A549 (cell line): ENCODE results near the gene TBC1D10A. TPM values are rescaled to one million over a fixed set of nuclear protein-coding genes. Genes with fewer than 3 reads are reported as not detected.

Source experiments
- ATAC-seq, 2 experiments: fragments of 200-7000 bp in 1 of 2; fragments of >200 bp in 1 of 2; cut with Nextera tagmentation in 1 of 2; cut with Tn5 transposase in 1 of 2; 3 replicates each; pipeline versions ENCODE4 v1.8.0 to v1.9.1; 2018 to 2020; ENCODE audit warnings: mild to moderate bottlenecking in 1 of 2, moderate library complexity in 1 of 2
- CTCF ChIA-PET: fragments of 300-600 bp; sonication (Branson Sonifier 250); formaldehyde crosslinking; extraction: SDS; loops from one replicate; lab custom pipeline; 2021; ENCODE audit warnings: antibody characterized with exemption, inconsistent platforms; lab: Yijun Ruan, JAX
- POLR2A ChIA-PET: fragments of 350-600 bp; formaldehyde crosslinking; extraction: SDS; loops from one replicate; lab custom pipeline; 2021; ENCODE audit warnings: antibody characterized with exemption, inconsistent platforms; lab: Yijun Ruan, JAX
- DNase-seq, 2 experiments: peaks; one replicate each; pipeline versions ENCODE4 v3.0.0 to v3.0.0-alpha.2; 2011 to 2016; ENCODE audit warnings: low read depth in 1 of 2, low spot score in 1 of 2
- FAIRE-seq: peaks from 2 replicates; lab custom pipeline; 2011; peaks lifted over from hg19 to GRCh38; lab: Jason Lieb, UNC
- H3K27ac ChIP-seq, 2 experiments: fragments of >200 bp; sonication (Bioruptor Twin); formaldehyde crosslinking; 3 replicates each; pipeline ENCODE4 v1.5.1; 2016 to 2017
- H3K4me1 ChIP-seq: fragments of >200 bp; sonication (Bioruptor Twin); formaldehyde crosslinking; 3 replicates; pipeline ENCODE4 v1.6.1; 2016
- H3K4me2 ChIP-seq: fragments of >200 bp; sonication (Bioruptor Twin); formaldehyde crosslinking; 3 replicates; pipeline ENCODE4 v1.6.1; 2016
- H3K4me3 ChIP-seq: fragments of >200 bp; sonication (Bioruptor Twin); formaldehyde crosslinking; 3 replicates; pipeline ENCODE4 v1.5.1; 2016
- H3K9me3 ChIP-seq: fragments of >200 bp; sonication (Bioruptor Twin); formaldehyde crosslinking; 3 replicates; pipeline ENCODE4 v1.6.1; 2016
- BHLHE40 ChIP-seq: IDR thresholded peaks from 2 replicates; pipeline ENCODE4 v1.6.1; 2012; ENCODE audit warnings: low read depth, low read length, inconsistent platforms
- CHD2 ChIP-seq: fragments of 150-350 bp; IDR thresholded peaks from 2 replicates; pipeline ENCODE4 v1.6.1; 2014; ENCODE audit warnings: low read length; ENCODE audit not compliant: partially characterized antibody
- CTCF ChIP-seq: fragments of >200 bp; sonication (Bioruptor Twin); formaldehyde crosslinking; IDR thresholded peaks from 3 replicates; pipeline ENCODE4 v1.5.1; 2016
- EHMT2 ChIP-seq: fragments of 200-600 bp; sonication (generic); IDR thresholded peaks from 2 replicates; pipeline ENCODE4 v1.6.1; 2016; ENCODE audit warnings: antibody characterized with exemption, low read depth, mild to moderate bottlenecking, moderate library complexity
- EP300 ChIP-seq, 2 experiments: fragments of >200 bp; sonication (Bioruptor Twin); formaldehyde crosslinking; IDR thresholded peaks; 2 replicates in 1 of 2; 3 replicates in 1 of 2; pipeline ENCODE4 v1.6.1; 2016 to 2017
- ESRRA ChIP-seq: fragments of 150-350 bp; IDR thresholded peaks from 2 replicates; pipeline ENCODE4 v1.6.1; 2014; ENCODE audit warnings: mild to moderate bottlenecking, low read length, borderline replicate concordance
- FOSB ChIP-seq: fragments of 250-450 bp; sonication (Bioruptor Pico); IDR thresholded peaks from 2 replicates; pipeline ENCODE4 v1.5.0; 2020; ENCODE audit warnings: mild to moderate bottlenecking, moderate library complexity
- FOXS1 ChIP-seq: fragments of 250-450 bp; sonication (Bioruptor Pico); IDR thresholded peaks from 2 replicates; pipeline ENCODE4 v1.5.0; 2020; ENCODE audit warnings: mild to moderate bottlenecking, moderate library complexity
- GATA3 ChIP-seq: IDR thresholded peaks from 2 replicates; pipeline ENCODE4 v1.6.1; 2012; ENCODE audit warnings: borderline replicate concordance
- HEYL ChIP-seq: fragments of 250-450 bp; sonication (Bioruptor Pico); IDR thresholded peaks from 2 replicates; pipeline ENCODE4 v1.8.0; 2021; ENCODE audit warnings: mild to moderate bottlenecking, moderate library complexity
- HOXB13 ChIP-seq: fragments of 250-450 bp; sonication (Bioruptor Pico); IDR thresholded peaks from 2 replicates; pipeline ENCODE4 v1.5.0; 2020; ENCODE audit warnings: low read depth, mild to moderate bottlenecking, moderate library complexity
- HOXB5 ChIP-seq: fragments of 250-450 bp; sonication (Bioruptor Pico); IDR thresholded peaks from 2 replicates; pipeline ENCODE4 v1.5.0; 2020; ENCODE audit warnings: mild to moderate bottlenecking, moderate library complexity
- JUNB ChIP-seq: fragments of >200 bp; sonication (Bioruptor Twin); formaldehyde crosslinking; IDR thresholded peaks from 2 replicates; pipeline ENCODE4 v1.6.1; 2016
- KDM1A ChIP-seq: fragments of 200-600 bp; sonication (generic); IDR thresholded peaks from 2 replicates; pipeline ENCODE4 v1.6.1; 2016; ENCODE audit warnings: low read depth, mild to moderate bottlenecking
- MAFK ChIP-seq: fragments of 450-650 bp; IDR thresholded peaks from 2 replicates; pipeline ENCODE4 v1.6.1; 2014; ENCODE audit not compliant: partially characterized antibody
- MYC ChIP-seq: IDR thresholded peaks from 2 replicates; pipeline ENCODE4 v1.6.1; 2012; ENCODE audit warnings: mild to moderate bottlenecking, inconsistent platforms, low read length, improper control_type of control experiment, borderline replicate concordance
- NFE2L2 ChIP-seq: fragments of 150-350 bp; conservative IDR thresholded peaks from 2 replicates; pipeline ENCODE4 v1.6.1; 2014; ENCODE audit warnings: low read length
- NPAS2 ChIP-seq: fragments of 250-450 bp; sonication (Bioruptor Pico); IDR thresholded peaks from 2 replicates; pipeline ENCODE4 v1.8.0; 2022; ENCODE audit warnings: mild to moderate bottlenecking, moderate library complexity, borderline replicate concordance
- POLR2A ChIP-seq: IDR thresholded peaks from 2 replicates; pipeline ENCODE4 v1.6.1; 2012; ENCODE audit warnings: mild to moderate bottlenecking, low read length
- RFX5 ChIP-seq: fragments of 450-650 bp; IDR thresholded peaks from 2 replicates; pipeline ENCODE4 v1.7.1; 2014; ENCODE audit warnings: antibody characterized with exemption, mild to moderate bottlenecking, moderate library complexity
- TFCP2L1 ChIP-seq: fragments of 250-450 bp; sonication (Bioruptor Pico); IDR thresholded peaks from 2 replicates; pipeline ENCODE4 v1.5.0; 2021; ENCODE audit warnings: mild to moderate bottlenecking
- ZSCAN20 ChIP-seq: fragments of 250-450 bp; sonication (Bioruptor Pico); IDR thresholded peaks from 2 replicates; pipeline ENCODE4 v1.8.0; 2022; ENCODE audit warnings: mild to moderate bottlenecking, moderate library complexity
- WGBS: methylation state at CpG from one replicate; pipeline ENCODE4 v1.1.6; 2017; ENCODE audit errors: missing lambda C conversion rate; 5-methylcytosine and 5-hydroxymethylcytosine counted together
- polyA plus RNA-seq, 4 experiments: library from polyadenylated mRNA; depleted of rRNA in 3 of 4; stranded (reverse); fragments of >200 nt; fragmentation: RNase III in 1 of 4; extraction: RNeasy Plus Mini Kit Qiagen cat#74134 plus additional on column Dnase treatment in 1 of 4; gene quantifications; 2 replicates in 3 of 4; 3 replicates in 1 of 4; pipeline ENCODE4 v1.2.3, GENCODE V29; 2011 to 2017
- TF ChIP-seq, protein P1 (sequence below): IDR thresholded peaks from 2 replicates; pipeline ENCODE4 v1.6.1; 2012
- TF ChIP-seq, protein P2 (sequence below): IDR thresholded peaks from 2 replicates; pipeline ENCODE4 v1.6.1; 2012

The TBC1D10A gene
- polyA plus RNA-seq, 2 of the 4 experiments (the other 2 are of a cell fraction) = 5.8 to 6.8 TPM

DNA sequence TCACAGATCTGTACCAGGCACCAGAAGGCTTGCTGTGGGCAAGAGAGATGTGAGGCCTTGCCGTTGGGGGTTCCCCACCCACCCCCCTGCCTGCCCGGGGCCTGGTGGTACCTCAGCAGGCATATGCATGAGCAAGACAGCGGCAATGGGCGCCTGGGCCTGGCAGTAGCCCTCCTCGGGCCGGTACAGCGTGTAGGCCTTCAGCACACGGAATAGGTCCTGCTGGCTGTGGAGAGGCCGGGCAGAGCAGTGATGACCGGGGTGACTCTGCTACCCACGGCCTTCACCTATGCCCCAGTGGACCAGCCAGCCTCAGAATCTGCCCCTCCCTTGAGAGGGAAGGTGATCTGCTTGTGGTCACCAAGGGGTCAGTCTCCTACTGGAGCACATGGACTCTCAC, 31.9 kb downstream of the TBC1D10A start:
- no peak overlapping the region for H3K4me3 ChIP-seq
- H3K9me3 ChIP-seq = no peaks in the 10 kb centered on the region
- CTCF ChIA-PET = interaction anchor here (1.3 to 1.4 kb wide), 2 partner anchors 15 to 187 kb away, joined by 3 to 4 read pairs; no protein-coding TSS in a partner anchor
- POLR2A ChIA-PET = interaction anchor here (0.8 kb wide), 1 partner anchor 25 kb away, joined by 3 read pairs; no protein-coding TSS in a partner anchor
- no peak overlapping the region for H3K27ac ChIP-seq
- peaks cover 14% of the 10 kb centered on the region; the same call in 2 of the 3 replicates for H3K4me1 ChIP-seq
- ATAC-seq (no peak), FAIRE-seq (no peak), DNase-seq (no peak)
- TF ChIP-seq NFE2L2 (no peak), MAFK (no peak), HOXB5 (no peak), POLR2A (no peak), FOXS1 (CRISPR knock-in tag) (no peak), BHLHE40 (no peak), TFCP2L1 (CRISPR knock-in tag) (no peak), CHD2 (no peak), RFX5 (no peak), MYC (no peak), EHMT2 (no peak), CTCF (no peak), FOSB (CRISPR knock-in tag) (no peak)
- TF ChIP-seq, protein P1, sequence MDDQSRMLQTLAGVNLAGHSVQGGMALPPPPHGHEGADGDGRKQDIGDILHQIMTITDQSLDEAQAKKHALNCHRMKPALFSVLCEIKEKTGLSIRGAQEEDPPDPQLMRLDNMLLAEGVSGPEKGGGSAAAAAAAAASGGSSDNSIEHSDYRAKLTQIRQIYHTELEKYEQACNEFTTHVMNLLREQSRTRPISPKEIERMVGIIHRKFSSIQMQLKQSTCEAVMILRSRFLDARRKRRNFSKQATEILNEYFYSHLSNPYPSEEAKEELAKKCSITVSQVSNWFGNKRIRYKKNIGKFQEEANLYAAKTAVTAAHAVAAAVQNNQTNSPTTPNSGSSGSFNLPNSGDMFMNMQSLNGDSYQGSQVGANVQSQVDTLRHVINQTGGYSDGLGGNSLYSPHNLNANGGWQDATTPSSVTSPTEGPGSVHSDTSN = no peak
- H3K4me2 ChIP-seq = no peak overlapping the region
- 77% methylated on average over 5 of the region's 11 CpGs for WGBS

GRCh38 chr22:30294066-30294465, 32.7 kb downstream of the TBC1D10A start:
- Histone ChIP-seq H3K4me2 (no peak overlapping the region), H3K27ac (no peak overlapping the region), H3K9me3 (no peaks in the 10 kb centered on the region), H3K4me1 (peaks cover 15% of the 10 kb centered on the region; the same call in 2 of the 3 replicates), H3K4me3 (no peak overlapping the region)
- 91% methylated on average over 7 of the region's 9 CpGs for WGBS
- ATAC-seq = no peak
- no peak for DNase-seq
- CTCF ChIA-PET = interaction anchor here (1.8 kb wide), 1 partner anchor 94 kb away, joined by 6 read pairs; the partner anchor contains the start of gene RNF215
- FAIRE-seq = no peak
- POLR2A ChIA-PET = no interaction called here
- TF ChIP-seq, protein P1 = no peak
- TF ChIP-seq NPAS2 (no peak), JUNB (no peak), EP300 (IDR thresholded peaks at IDR 0.05) (no peak), RFX5 (no peak), ZSCAN20 (no peak), GATA3 (no peak), KDM1A (no peak), ESRRA (no peak), HOXB13 (no peak), HEYL (CRISPR knock-in tag) (no peak)
- TF ChIP-seq, protein P2, sequence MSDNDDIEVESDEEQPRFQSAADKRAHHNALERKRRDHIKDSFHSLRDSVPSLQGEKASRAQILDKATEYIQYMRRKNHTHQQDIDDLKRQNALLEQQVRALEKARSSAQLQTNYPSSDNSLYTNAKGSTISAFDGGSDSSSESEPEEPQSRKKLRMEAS = no peak
